DOHH2 (cell line): ENCODE data around the gene MSL3B.

ENCODE experiments used
- CTCF ChIP-seq: fragments of 200-600 bp; sonication (generic); IDR thresholded peaks from one replicate; pipeline ENCODE4 v1.5.1; 2014; ENCODE audit warnings: antibody characterized with exemption, mild to moderate bottlenecking, low read depth, low read length; ENCODE audit not compliant: poor library complexity, severe bottlenecking
- EZH2phosphoT487 ChIP-seq: fragments of 200-600 bp; sonication (generic); IDR thresholded peaks from 2 replicates; pipeline ENCODE4 v1.6.1; 2017; ENCODE audit warnings: borderline replicate concordance, mild to moderate bottlenecking, antibody characterized with exemption, low read length, moderate library complexity, mixed read lengths

GRCh38 chr2:233838726-233839446, 29.3 kb downstream of the MSL3B start:
- TF ChIP-seq EZH2phosphoT487 (no peak), CTCF (no peak)
